ENCODE measurements around the gene CCDC88B. TPM values are rescaled to one million over a fixed set of nuclear protein-coding genes. Genes with fewer than 3 reads are reported as not detected.

The CCDC88B gene
- total and polyA plus RNA-seq, 9 of the 15 experiments (the other 6 are each of a cell fraction or from before 2014, with no cell fraction given), result 0.13 to 18.1 (median 7.9) TPM

DNA sequence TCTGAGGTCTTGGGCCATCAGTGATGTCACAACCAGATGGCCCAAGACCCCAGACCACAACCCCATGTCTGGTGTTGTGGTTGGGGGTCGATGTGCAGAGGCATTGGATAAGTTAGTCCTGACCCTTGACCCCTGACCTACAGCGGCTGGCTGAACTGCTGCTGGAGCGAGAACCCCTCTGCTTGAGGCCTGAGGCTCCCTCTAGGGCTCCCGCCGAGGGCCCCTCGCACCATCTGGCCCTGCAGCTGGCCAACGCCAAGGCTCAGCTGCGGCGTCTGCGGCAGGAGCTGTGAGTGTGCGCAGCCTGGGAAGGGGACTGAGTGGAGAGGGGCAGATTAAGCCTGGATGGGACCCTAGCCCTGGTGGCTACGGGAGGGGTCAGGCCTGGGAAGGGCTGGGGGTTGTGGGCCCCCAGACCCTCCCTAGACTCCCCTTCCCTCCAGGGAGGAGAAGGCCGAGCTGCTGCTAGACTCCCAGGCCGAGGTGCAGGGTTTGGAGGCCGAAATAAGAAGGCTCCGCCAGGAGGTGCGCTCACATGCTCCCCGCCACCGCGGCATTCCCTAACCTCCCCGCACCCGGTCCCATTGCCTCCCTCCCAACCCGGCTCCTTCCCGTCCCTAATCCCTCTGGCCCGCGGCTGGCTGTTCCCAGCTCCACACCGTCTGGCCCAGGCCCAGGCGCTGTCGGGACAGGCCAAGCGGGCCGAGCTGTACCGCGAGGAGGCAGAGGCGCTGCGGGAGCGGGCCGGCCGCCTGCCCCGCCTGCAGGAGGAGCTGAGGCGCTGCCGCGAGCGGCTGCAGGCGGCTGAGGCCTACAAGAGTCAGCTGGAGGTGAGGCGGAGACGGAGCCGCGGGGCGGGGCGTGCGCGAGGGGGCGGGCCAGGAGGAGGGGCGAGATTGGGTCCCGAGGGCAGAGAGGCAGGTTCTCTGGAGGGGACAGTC is 2.1 kb downstream of the CCDC88B start (continued):
- TF ChIP-seq, protein P1, sequence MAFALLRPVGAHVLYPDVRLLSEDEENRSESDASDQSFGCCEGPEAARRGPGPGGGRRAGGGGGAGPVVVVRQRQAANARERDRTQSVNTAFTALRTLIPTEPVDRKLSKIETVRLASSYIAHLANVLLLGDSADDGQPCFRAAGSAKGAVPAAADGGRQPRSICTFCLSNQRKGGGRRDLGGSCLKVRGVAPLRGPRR (CRISPR knock-in tag; IDR thresholded peaks at IDR 0.05), result no peak
- TF ChIP-seq, protein P2, sequence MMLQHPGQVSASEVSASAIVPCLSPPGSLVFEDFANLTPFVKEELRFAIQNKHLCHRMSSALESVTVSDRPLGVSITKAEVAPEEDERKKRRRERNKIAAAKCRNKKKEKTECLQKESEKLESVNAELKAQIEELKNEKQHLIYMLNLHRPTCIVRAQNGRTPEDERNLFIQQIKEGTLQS (IDR thresholded peaks at IDR 0.05), result no peak
- TF ChIP-seq, protein P2 (CRISPR knock-in tag; conservative IDR thresholded peaks at IDR 0.05), result no peak; the same call in 1 of the 2 replicates
- TF ChIP-seq POU5F1 (IDR thresholded peaks at IDR 0.05; ENCODE audit: borderline replicate concordance, low read depth, low read length, partially characterized antibody) (no peak), SRSF9 (IDR thresholded peaks at IDR 0.05; ENCODE audit: borderline replicate concordance, low read depth, low read length) (no peak), HNRNPK (IDR thresholded peaks at IDR 0.05; ENCODE audit: low read depth, low read length, poor library complexity, severe bottlenecking) (peak; percentile 87), MEF2D (tag; conservative IDR thresholded peaks at IDR 0.05; ENCODE audit: low read depth) (no peak), ZNF253 (CRISPR knock-in tag; conservative IDR thresholded peaks at IDR 0.05) (no peak), RBM14 (IDR thresholded peaks at IDR 0.05; ENCODE audit: borderline replicate concordance, insufficient read depth, low read depth, low read length) (no peak), NBN (IDR thresholded peaks at IDR 0.05; ENCODE audit: low read depth) (0 out of 2 replicates have a peak, but pooled peaks have one; percentile 49), CBFA2T3 (IDR thresholded peaks at IDR 0.05) (0 out of 2 replicates have a peak, but pooled peaks have one; percentile 23), DMBX1 (CRISPR knock-in tag; IDR thresholded peaks at IDR 0.05; ENCODE audit: borderline replicate concordance) (no peak)
- TF ChIP-seq, protein P3, sequence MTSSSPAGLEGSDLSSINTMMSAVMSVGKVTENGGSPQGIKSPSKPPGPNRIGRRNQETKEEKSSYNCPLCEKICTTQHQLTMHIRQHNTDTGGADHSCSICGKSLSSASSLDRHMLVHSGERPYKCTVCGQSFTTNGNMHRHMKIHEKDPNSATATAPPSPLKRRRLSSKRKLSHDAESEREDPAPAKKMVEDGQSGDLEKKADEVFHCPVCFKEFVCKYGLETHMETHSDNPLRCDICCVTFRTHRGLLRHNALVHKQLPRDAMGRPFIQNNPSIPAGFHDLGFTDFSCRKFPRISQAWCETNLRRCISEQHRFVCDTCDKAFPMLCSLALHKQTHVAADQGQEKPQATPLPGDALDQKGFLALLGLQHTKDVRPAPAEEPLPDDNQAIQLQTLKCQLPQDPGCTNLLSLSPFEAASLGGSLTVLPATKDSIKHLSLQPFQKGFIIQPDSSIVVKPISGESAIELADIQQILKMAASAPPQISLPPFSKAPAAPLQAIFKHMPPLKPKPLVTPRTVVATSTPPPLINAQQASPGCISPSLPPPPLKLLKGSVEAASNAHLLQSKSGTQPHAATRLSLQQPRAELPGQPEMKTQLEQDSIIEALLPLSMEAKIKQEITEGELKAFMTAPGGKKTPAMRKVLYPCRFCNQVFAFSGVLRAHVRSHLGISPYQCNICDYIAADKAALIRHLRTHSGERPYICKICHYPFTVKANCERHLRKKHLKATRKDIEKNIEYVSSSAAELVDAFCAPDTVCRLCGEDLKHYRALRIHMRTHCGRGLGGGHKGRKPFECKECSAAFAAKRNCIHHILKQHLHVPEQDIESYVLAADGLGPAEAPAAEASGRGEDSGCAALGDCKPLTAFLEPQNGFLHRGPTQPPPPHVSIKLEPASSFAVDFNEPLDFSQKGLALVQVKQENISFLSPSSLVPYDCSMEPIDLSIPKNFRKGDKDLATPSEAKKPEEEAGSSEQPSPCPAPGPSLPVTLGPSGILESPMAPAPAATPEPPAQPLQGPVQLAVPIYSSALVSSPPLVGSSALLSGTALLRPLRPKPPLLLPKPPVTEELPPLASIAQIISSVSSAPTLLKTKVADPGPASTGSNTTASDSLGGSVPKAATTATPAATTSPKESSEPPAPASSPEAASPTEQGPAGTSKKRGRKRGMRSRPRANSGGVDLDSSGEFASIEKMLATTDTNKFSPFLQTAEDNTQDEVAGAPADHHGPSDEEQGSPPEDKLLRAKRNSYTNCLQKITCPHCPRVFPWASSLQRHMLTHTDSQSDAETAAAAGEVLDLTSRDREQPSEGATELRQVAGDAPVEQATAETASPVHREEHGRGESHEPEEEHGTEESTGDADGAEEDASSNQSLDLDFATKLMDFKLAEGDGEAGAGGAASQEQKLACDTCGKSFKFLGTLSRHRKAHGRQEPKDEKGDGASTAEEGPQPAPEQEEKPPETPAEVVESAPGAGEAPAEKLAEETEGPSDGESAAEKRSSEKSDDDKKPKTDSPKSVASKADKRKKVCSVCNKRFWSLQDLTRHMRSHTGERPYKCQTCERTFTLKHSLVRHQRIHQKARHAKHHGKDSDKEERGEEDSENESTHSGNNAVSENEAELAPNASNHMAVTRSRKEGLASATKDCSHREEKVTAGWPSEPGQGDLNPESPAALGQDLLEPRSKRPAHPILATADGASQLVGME (CRISPR knock-in tag; IDR thresholded peaks at IDR 0.05), result 0 out of 2 replicates have a peak, but pooled peaks have one; percentile 4
- TF ChIP-seq, protein P4, sequence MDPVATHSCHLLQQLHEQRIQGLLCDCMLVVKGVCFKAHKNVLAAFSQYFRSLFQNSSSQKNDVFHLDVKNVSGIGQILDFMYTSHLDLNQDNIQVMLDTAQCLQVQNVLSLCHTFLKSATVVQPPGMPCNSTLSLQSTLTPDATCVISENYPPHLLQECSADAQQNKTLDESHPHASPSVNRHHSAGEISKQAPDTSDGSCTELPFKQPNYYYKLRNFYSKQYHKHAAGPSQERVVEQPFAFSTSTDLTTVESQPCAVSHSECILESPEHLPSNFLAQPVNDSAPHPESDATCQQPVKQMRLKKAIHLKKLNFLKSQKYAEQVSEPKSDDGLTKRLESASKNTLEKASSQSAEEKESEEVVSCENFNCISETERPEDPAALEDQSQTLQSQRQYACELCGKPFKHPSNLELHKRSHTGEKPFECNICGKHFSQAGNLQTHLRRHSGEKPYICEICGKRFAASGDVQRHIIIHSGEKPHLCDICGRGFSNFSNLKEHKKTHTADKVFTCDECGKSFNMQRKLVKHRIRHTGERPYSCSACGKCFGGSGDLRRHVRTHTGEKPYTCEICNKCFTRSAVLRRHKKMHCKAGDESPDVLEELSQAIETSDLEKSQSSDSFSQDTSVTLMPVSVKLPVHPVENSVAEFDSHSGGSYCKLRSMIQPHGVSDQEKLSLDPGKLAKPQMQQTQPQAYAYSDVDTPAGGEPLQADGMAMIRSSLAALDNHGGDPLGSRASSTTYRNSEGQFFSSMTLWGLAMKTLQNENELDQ (CRISPR knock-in tag; IDR thresholded peaks at IDR 0.05; ENCODE audit: borderline replicate concordance), result no peak
